ENCODE measurements around the gene WDR27. TPM values are rescaled to one million over a fixed set of nuclear protein-coding genes. Genes with fewer than 3 reads are reported as not detected.
"Not testable (repeated sequence)": the region's sequence is repeated elsewhere in the genome, so short reads cannot be mapped to it uniquely, and the experiment has no call there.

Gene WDR27
- total RNA-seq, 1 donor from 2014 or later: 32.8 TPM

- no peak for DNase-seq
Measured at GRCh38 chr6:169520104-169520503, 181.7 kb downstream of the WDR27 start.

GRCh38 chr6:169518451-169518850, 183.4 kb downstream of the WDR27 start:
- DNase-seq: no peak

- DNase-seq: no peak
Measured at GRCh38 chr6:169513478-169514193, 188.2 kb downstream of the WDR27 start.

- DNase-seq: not testable (repeated sequence)
Measured at GRCh38 chr6:169511785-169512184, 190.0 kb downstream of the WDR27 start.

- DNase-seq: no peak
Measured at GRCh38 chr6:169510871-169511270, 191.0 kb downstream of the WDR27 start.

- no peak for DNase-seq
Measured at GRCh38 chr6:169508452-169508851, 193.4 kb downstream of the WDR27 start.

GRCh38 chr6:169503422-169504152, 198.2 kb downstream of the WDR27 start:
- peak; percentile 82 for DNase-seq

GRCh38 chr6:169502445-169502844, 199.4 kb downstream of the WDR27 start:
- DNase-seq: no peak

- DNase-seq: no peak
Measured at GRCh38 chr6:169501777-169502313, 200.0 kb downstream of the WDR27 start.

GRCh38 chr6:169501128-169501527, 200.7 kb downstream of the WDR27 start:
- no peak for DNase-seq

- no peak for DNase-seq
Measured at GRCh38 chr6:169500688-169501087, 201.1 kb downstream of the WDR27 start.

GRCh38 chr6:169499848-169500247, 202.0 kb downstream of the WDR27 start:
- no peak for DNase-seq

GRCh38 chr6:169498916-169499513, 202.8 kb downstream of the WDR27 start:
- DNase-seq: peak; percentile 90

GRCh38 chr6:169495601-169496000, 206.2 kb downstream of the WDR27 start:
- DNase-seq: no peak

- DNase-seq: no peak
Measured at GRCh38 chr6:169494038-169494437, 207.8 kb downstream of the WDR27 start.

- no peak for DNase-seq
Measured at GRCh38 chr6:169491482-169491881, 210.3 kb downstream of the WDR27 start.

- DNase-seq: peak; percentile 24
Measured at GRCh38 chr6:169490830-169491229, 211.0 kb downstream of the WDR27 start.

- DNase-seq: peak; percentile 76
Measured at GRCh38 chr6:169490246-169490641, 211.6 kb downstream of the WDR27 start.

- peak; percentile 87 for DNase-seq
Measured at GRCh38 chr6:169489563-169490245, 212.1 kb downstream of the WDR27 start.

GRCh38 chr6:169487579-169488436, 214.0 kb downstream of the WDR27 start:
- DNase-seq: no peak

GRCh38 chr6:169479783-169480495, 221.9 kb downstream of the WDR27 start:
- DNase-seq: no peak
